Fibroblast of the aortic adventitia (primary cell): ENCODE measurements around the gene TCHH. TPM values are rescaled to one million over a fixed set of nuclear protein-coding genes. Genes with fewer than 3 reads are reported as not detected.

Source experiments
- DNase-seq: peaks from one replicate; pipeline ENCODE4 v3.0.0-alpha.2; 2010; ENCODE audit warnings: low read depth
- H3K4me3 ChIP-seq: 2 replicates; pipeline ENCODE4 v1.5.1; 2011; ENCODE audit warnings: low read depth, mild to moderate bottlenecking, control low read depth, low read length, moderate library complexity
- small RNA-seq: library from RNA; depleted of rRNA; stranded (forward); fragments of <200 nt; gene quantifications from one replicate; pipeline ENCODE3, GENCODE V24; 2012
- total RNA-seq: library from RNA; depleted of rRNA; stranded (reverse); fragments of >200 nt; gene quantifications from 2 replicates; pipeline ENCODE4 v1.2.3, GENCODE V29; 2012; ENCODE audit warnings: low replicate concordance
- TF ChIP-seq, protein P1 (sequence below): IDR thresholded peaks from 2 replicates; pipeline ENCODE4 v1.5.1; 2011; ENCODE audit warnings: mild to moderate bottlenecking, low read length, control low read depth, inconsistent platforms; ENCODE audit not compliant: insufficient read depth

The TCHH gene
- total RNA-seq, 1 donor, result 0.09 TPM

DNA sequence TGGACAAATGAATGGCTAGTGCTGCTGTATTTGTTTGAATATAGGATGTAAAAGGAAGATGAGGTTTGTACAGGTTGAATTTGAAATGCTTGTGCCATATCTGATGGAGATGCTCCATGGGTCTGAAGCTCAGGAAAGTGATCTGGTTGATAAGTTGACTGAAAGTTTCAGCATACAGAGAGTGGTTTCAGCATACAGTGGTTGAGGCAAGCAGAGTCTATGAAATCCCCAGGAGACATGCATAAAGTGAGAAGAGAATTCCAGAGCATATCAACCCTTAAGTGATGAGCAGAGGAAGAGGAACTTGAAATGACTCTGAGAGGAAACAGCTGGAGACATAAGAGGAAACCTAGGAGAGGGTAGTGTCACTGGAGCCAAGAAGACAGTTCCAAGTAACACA, 48.1 kb downstream of the TCHH start:
- H3K4me3 ChIP-seq, result no peak overlapping the region
- DNase-seq, result no peak
- TF ChIP-seq, protein P1, sequence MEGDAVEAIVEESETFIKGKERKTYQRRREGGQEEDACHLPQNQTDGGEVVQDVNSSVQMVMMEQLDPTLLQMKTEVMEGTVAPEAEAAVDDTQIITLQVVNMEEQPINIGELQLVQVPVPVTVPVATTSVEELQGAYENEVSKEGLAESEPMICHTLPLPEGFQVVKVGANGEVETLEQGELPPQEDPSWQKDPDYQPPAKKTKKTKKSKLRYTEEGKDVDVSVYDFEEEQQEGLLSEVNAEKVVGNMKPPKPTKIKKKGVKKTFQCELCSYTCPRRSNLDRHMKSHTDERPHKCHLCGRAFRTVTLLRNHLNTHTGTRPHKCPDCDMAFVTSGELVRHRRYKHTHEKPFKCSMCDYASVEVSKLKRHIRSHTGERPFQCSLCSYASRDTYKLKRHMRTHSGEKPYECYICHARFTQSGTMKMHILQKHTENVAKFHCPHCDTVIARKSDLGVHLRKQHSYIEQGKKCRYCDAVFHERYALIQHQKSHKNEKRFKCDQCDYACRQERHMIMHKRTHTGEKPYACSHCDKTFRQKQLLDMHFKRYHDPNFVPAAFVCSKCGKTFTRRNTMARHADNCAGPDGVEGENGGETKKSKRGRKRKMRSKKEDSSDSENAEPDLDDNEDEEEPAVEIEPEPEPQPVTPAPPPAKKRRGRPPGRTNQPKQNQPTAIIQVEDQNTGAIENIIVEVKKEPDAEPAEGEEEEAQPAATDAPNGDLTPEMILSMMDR, result no peak

DNA sequence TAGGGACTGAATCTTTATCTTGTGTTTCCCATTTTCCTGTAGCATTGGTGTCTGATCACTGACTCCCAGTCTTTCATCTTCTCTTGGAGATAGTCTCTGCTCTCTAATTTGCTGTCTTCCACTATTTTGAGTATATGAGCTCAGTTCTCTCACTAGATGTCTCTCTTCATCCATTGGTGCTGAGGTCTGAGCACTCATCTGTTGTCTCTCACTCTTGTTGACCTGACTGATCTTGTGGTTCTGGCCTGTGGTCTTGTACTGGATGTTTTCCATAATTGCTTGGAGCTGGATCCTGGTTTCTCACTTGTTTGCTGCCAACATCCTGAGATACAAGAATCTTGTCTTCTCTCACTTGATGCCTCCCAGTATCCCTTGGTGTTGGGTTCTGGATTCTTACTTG, 53.3 kb downstream of the TCHH start:
- H3K4me3 ChIP-seq, result no peak overlapping the region
- DNase-seq, result no peak
- TF ChIP-seq, protein P1, result no peak

Small RNA genes within 50 kb of the gene (small RNA-seq; reads per million reads assigned to genes)
- not detected for gene SPTLC1P4

Other genes starting within 250 kb of the TCHH start
- 6.3 and 18.3 TPM in 2 replicates for gene THEM4, start 205.9 kb downstream of the TCHH start, total RNA-seq
- 271 and 340 TPM in 2 replicates for gene S100A10, start 121.6 kb downstream of the TCHH start, total RNA-seq
- 28.9 and 381 TPM in 2 replicates for gene S100A11, start 78.4 kb downstream of the TCHH start, total RNA-seq
- gene TCHHL1, start 26.4 kb downstream of the TCHH start, total RNA-seq, result not detected in 2 replicates
- not detected in 2 replicates for gene RPTN, start 43.8 kb upstream of the TCHH start, total RNA-seq
- gene HRNR, start 108.7 kb upstream of the TCHH start, total RNA-seq, result not detected in 2 replicates
- under 0.01 TPM in 1 of 2 replicates, not detected in the other for gene FLG, start 209.8 kb upstream of the TCHH start, total RNA-seq
- gene FLG2, start 244.6 kb upstream of the TCHH start, total RNA-seq, result not detected in 2 replicates